Fibroblast of mammary gland (primary cell): ENCODE measurements around the gene PCARE.

Experiments used
- DNase-seq: peaks from one replicate; pipeline ENCODE4 v3.0.0-alpha.2; 2010; ENCODE audit warnings: low read depth
- H3K4me3 ChIP-seq: 2 replicates; pipeline ENCODE4 v1.5.1; 2011; ENCODE audit warnings: low read depth, mild to moderate bottlenecking, low read length, moderate library complexity; ENCODE audit not compliant: control insufficient read depth
- CTCF ChIP-seq: conservative IDR thresholded peaks from 2 replicates; pipeline ENCODE4 v1.5.1; 2011; ENCODE audit warnings: low read depth, low read length, inconsistent platforms; ENCODE audit not compliant: control insufficient read depth, insufficient read depth

Gene PCARE

GRCh38 chr2:29012211-29012681 lies 62.1 kb downstream of the PCARE start:
- no peak for TF ChIP-seq CTCF
- no peak for DNase-seq
- H3K4me3 ChIP-seq = no peak overlapping the region
